GM10266 (cell line): ENCODE data around the gene DCT.

ENCODE experiments used
- DNase-seq: peaks from one replicate; pipeline ENCODE4 v3.0.0; 2012; ENCODE audit errors: extremely low spot score
- TF ChIP-seq, protein P1 (sequence below): IDR thresholded peaks from 2 replicates; pipeline ENCODE4 v1.5.1; 2012; ENCODE audit warnings: mild to moderate bottlenecking, low read depth; ENCODE audit not compliant: control insufficient read depth, insufficient read depth; ENCODE audit errors: missing control alignments

DCT gene

DNA sequence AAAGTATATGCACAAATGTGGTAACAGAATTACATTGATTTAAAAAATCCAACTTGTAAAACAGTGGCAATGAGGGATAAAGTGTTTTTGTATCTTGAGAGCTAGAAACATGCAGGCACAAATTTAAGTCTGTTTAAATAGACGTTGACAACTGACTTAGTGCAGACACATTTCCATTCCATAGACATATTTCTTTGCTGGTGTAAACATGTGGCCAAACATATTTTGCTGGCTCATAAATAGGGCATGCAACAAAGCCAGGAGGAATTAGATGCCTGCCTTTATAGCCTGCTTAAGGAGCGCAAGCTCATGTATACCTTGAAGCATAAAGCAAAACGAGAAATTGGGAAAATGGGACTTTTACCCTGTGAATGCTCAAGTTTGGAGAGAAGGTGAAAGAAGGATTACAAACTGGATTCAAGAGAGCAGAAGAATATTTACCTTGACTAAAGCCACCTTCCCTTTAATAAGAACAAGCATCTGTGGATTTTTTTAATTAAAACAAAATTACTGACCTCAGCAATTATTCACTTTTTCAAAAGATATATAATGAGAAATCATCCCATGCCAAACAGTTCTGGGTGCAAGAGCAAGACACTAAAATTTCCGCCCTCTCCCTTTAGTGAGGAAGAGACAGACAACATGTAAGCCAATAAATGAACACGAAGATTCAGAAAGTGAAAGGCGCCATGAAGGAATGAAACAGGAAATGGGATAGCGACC, 71.0 kb downstream of the DCT start:
- no peak for DNase-seq
- TF ChIP-seq, protein P1, sequence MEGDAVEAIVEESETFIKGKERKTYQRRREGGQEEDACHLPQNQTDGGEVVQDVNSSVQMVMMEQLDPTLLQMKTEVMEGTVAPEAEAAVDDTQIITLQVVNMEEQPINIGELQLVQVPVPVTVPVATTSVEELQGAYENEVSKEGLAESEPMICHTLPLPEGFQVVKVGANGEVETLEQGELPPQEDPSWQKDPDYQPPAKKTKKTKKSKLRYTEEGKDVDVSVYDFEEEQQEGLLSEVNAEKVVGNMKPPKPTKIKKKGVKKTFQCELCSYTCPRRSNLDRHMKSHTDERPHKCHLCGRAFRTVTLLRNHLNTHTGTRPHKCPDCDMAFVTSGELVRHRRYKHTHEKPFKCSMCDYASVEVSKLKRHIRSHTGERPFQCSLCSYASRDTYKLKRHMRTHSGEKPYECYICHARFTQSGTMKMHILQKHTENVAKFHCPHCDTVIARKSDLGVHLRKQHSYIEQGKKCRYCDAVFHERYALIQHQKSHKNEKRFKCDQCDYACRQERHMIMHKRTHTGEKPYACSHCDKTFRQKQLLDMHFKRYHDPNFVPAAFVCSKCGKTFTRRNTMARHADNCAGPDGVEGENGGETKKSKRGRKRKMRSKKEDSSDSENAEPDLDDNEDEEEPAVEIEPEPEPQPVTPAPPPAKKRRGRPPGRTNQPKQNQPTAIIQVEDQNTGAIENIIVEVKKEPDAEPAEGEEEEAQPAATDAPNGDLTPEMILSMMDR = no peak

- no peak for DNase-seq
- TF ChIP-seq, protein P1 = no peak
These were observed 78.6 kb downstream of the DCT start for GRCh38 chr13:94400874-94401273.

GRCh38 chr13:94399812-94400211, 79.7 kb downstream of the DCT start:
- DNase-seq = no peak
- TF ChIP-seq, protein P1 = no peak

DNA sequence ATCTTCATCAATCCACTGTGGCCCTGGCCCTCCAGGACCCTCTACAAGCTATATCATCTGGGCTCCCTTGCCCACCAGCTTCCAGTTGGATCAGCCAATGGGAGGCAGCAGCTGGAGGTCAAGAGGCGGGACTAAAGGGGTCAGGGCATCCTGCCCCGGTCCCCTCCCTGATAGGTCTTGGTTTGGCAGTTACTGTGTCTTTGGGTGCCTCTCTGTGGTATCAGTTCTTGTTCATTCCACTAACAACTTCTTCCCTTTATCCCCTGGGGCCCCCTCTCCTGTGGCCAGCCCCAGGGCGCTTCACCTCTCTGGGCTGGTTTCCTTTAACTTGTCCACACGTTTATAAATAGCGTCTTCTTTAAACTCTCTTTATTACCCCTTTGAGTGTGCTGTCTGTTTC, 83.6 kb downstream of the DCT start:
- TF ChIP-seq, protein P1 = no peak
- no peak for DNase-seq

GRCh38 chr13:94394723-94395122, 84.8 kb downstream of the DCT start:
- no peak for DNase-seq
- TF ChIP-seq, protein P1 = no peak

DNA sequence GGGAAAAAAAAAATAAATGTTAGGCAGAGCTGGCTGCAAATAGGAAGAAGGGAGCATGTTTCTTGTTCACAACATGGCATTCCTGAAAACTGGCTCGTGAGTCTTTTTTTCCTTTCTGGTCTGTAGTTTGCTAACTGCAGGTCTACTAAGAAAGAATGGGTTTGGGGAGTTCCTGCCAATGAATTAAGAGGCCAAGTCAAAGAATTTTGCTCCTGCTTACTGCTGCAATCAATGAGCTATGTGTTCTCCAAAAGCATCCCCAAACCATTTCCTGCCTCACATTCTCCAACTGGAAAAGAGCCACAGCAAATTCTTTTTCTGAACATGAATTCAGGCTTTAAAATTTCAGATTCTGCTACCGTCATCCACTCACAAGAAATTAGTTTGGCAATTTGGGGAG, 88.6 kb downstream of the DCT start:
- DNase-seq = no peak
- TF ChIP-seq, protein P1 = no peak

DNA sequence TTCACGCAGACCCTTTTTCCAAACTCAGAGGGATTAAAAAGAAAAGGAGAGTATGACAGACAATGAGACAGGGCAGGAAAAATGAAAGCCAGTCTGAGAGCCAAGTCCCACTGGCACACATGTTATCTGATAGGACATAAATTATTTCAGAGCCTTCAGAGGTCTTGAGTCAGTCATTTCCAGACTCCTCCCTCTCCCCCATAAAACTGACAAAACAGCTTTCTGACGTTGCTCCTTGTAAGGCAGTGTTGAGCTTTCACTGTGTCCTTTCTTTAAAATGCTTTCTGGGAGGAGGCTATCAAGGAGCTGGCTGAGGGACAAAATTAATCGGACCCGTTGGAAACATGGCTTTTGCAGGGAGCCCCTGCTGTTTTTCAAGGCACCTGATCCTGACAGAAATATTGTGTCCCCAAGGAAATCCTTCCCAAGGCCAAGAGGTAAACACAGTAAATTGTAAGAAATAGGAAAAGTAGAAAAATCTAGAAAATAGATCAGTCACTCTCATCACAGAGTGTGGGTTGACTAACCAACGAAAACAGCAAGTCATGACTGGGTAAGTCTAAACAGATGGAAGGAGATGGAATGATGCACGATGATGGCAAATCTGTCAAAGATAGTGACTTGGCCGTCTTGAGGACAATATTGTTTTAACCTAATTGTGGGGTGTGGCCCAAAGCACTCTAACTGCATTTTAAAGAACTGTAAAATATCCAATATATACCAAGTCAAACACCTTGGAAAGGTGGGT, 89.7 kb downstream of the DCT start:
- no peak for DNase-seq

More for the DNA sequence above, 89.7 kb downstream of the DCT start:
- TF ChIP-seq, protein P1 = no peak
